Muscle of leg (tissue), 16 donors: ENCODE results near the gene USP36. TPM values are rescaled to one million over a fixed set of nuclear protein-coding genes. Genes with fewer than 3 reads are reported as not detected.
"Not testable (repeated sequence)": the region's sequence is repeated elsewhere in the genome, so short reads cannot be mapped to it uniquely, and the experiment has no call there.

Experiments
- DNase-seq: peaks from one replicate; pipeline ENCODE4 v3.0.0; 2013
- H3K27ac ChIP-seq: one replicate; pipeline ENCODE4 v1.5.1; 2013; ENCODE audit warnings: mild to moderate bottlenecking, low read length, control low read depth
- H3K27me3 ChIP-seq: one replicate; pipeline ENCODE4 v1.6.1; 2013; ENCODE audit warnings: low read length; ENCODE audit not compliant: control insufficient read depth, insufficient read depth
- H3K36me3 ChIP-seq: one replicate; pipeline ENCODE4 v1.6.1; 2013; ENCODE audit warnings: low read length; ENCODE audit not compliant: control insufficient read depth, insufficient read depth
- H3K4me1 ChIP-seq: one replicate; pipeline ENCODE4 v1.6.1; 2013; ENCODE audit warnings: low read length; ENCODE audit not compliant: control insufficient read depth, insufficient read depth
- H3K4me3 ChIP-seq: one replicate; pipeline ENCODE4 v1.5.1; 2013; ENCODE audit warnings: low read length, control low read depth
- H3K9me3 ChIP-seq: replicated peaks from 2 replicates; pipeline ENCODE4 v1.6.1; 2013; ENCODE audit warnings: low read depth, low read length; ENCODE audit not compliant: control insufficient read depth
- WGBS: methylation state at CpG from one replicate; pipeline ENCODE4 v1.1.5; 2013; ENCODE audit warnings: missing lambda C conversion rate; ENCODE audit not compliant: insufficient coverage; 5-methylcytosine and 5-hydroxymethylcytosine counted together
- long read RNA-seq, 11 donors: transcript quantifications; one replicate each; lab custom pipeline, GENCODE V29; 2026
- polyA plus RNA-seq, 8 donors: library from polyadenylated mRNA; unstranded; fragments of 120-200 nt; gene quantifications; one replicate each; pipeline versions ENCODE4 v1.2.1 to v1.2.3, GENCODE V29; 2013; ENCODE audit warnings: inconsistent platforms in 1 of 8, low replicate concordance in 1 of 8; ENCODE audit not compliant: insufficient read length in 8 of 8, insufficient read depth in 1 of 8
- total RNA-seq: library from RNA; stranded (reverse); fragments of 120-200 nt; gene quantifications from one replicate; pipeline ENCODE4 v1.2.4, GENCODE V29; 2013

Gene USP36
- total RNA-seq (17.8 TPM), polyA plus RNA-seq (10 to 100 TPM; 24.8 to 36.8 (median 30.1) TPM)
- long read RNA-seq, donor 1: 0 reads
- long read RNA-seq, donor 2: 0 reads
- long read RNA-seq, donor 3, partial matches to known transcripts: 0 of 1 reads
- long read RNA-seq, donor 3, other reads (novel, unspliced or antisense): 0 of 1 reads
- long read RNA-seq, donor 4, partial matches to known transcripts: 0 of 2 reads
- long read RNA-seq, donor 4, other reads (novel, unspliced or antisense): 0 of 2 reads
- long read RNA-seq, donor 5, partial matches to known transcripts: 401 of 401 reads
- long read RNA-seq, donor 5, other reads (novel, unspliced or antisense): 0 of 401 reads
- long read RNA-seq, donor 6: 0 reads
- long read RNA-seq, donor 7: 0 reads
- long read RNA-seq, donor 8, partial matches to known transcripts: 0 of 2 reads
- long read RNA-seq, donor 8, other reads (novel, unspliced or antisense): 0 of 2 reads
- long read RNA-seq, donor 9, partial matches to known transcripts: 7 of 8 reads
- long read RNA-seq, donor 9, other reads (novel, unspliced or antisense): 0 of 8 reads
- long read RNA-seq, donor 10, partial matches to known transcripts: 0 of 3 reads
- long read RNA-seq, donor 10, other reads (novel, unspliced or antisense): 0 of 3 reads
- long read RNA-seq, donor 11: 0 reads

DNA sequence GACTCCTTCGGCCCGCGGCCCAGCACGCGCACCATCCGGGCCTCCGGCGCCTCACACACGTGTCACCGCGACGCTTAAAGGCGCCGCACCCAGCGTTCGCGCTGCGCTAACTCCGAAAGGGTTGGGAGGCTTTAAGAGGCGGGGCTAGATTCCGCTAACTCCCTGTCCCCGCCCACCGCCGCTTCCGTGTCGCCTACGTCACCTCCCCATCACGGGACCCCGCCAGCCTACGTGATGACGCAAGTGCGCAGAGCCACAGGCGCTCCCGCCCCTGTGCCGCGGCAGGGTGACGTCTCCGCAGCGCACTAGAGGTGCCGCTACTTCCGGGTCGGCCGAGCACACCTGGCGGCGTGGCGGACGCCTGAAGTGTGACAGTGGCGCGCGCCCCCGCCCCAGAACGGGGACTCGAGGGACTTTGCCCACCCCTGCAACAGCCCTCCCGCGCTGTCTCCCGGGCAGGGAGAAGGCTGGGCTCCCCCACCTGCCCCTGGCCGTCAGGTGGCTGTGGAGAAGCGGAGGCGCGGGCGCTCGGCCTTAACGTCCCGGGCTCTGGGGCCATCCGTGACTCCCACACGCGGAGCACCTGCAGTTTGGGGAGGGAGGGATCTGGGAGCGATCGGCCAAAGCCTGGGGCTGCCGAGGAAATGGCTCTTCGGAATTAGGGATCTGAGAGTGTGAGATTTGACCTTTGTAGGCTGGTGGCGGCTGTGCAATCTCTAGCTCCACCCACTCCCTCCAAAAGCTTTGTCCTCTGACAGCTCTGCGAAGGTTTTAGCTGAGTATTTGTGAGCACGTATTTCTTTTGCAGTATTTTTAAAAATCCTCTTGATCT is at the start of gene USP36:
USP36 (minus strand) TSS at position 35 of the 832 bp plus-strand sequence. CDS start 4,451 bp downstream, outside the sequence.
- Histone ChIP-seq H3K27me3 (no peaks in the 10 kb centered on the region), H3K36me3 (peaks cover 18% of the 10 kb centered on the region), H3K4me1 (peaks cover 18% of the 10 kb centered on the region), H3K27ac (peak within 1 kb of the TSS; percentile 97), H3K9me3 (no peaks in the 10 kb centered on the region), H3K4me3 (peak within 1 kb of the TSS; percentile 98)
- DNase-seq: peak; percentile 100
- WGBS: 0% methylated on average over 47 of the region's 74 CpGs

DNA sequence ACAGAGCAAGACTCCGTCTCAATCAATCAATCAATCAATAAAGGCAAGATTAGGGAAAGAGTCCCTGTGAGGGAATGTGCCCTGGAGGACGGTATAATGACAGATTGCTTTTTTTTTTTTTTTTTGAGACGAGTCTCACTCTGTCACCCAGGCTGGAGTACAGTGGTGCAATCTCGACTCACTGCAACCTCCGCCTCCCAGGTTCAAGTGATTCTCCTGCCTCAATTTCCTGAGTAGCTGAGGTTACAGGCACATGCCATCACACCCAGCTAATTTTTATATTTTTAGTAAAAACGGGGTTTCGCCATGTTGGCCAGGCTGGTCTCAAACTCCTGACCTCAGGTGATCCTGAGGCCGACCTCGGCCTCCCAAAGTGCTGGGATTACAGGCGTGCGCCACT is 49.5 kb upstream of the USP36 start:
- H3K9me3 ChIP-seq, DNase-seq, H3K27me3 ChIP-seq, H3K4me3 ChIP-seq: not testable (repeated sequence)
- peak overlapping the region; percentile 65 for H3K27ac ChIP-seq
- H3K4me1 ChIP-seq: peaks cover 85% of the 10 kb centered on the region
- peaks cover 29% of the 10 kb centered on the region for H3K36me3 ChIP-seq
- 94% methylated on average over 5 of the region's 11 CpGs for WGBS

DNA sequence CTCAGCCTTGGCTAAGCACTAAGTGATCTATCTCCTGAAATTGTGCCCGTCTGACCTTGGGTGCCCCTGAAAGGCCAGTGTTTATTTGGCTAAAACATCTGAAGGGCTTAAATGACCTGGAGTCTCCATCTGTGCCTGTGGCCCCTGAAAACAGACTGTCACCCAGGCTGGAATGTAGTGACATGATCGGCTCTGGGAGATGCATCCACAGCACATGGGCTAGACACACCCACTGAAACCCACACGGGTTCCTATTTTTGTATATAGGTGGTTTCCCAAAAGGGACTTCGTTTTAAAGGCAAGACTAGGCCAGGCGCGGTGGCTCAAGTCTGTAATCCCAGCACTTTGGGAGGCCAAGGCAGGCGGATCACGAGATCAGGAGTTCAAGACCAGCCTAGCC is 48.9 kb upstream of the USP36 start:
- H3K9me3 ChIP-seq: no peaks in the 10 kb centered on the region
- 70% methylated on average over 3 of the region's 8 CpGs for WGBS
- DNase-seq: peak; percentile 67
- H3K4me3 ChIP-seq: no peak overlapping the region
- H3K36me3 ChIP-seq: peaks cover 31% of the 10 kb centered on the region
- no peaks in the 10 kb centered on the region for H3K27me3 ChIP-seq
- peaks cover 88% of the 10 kb centered on the region for H3K4me1 ChIP-seq
- H3K27ac ChIP-seq: peak overlapping the region; percentile 82

DNA sequence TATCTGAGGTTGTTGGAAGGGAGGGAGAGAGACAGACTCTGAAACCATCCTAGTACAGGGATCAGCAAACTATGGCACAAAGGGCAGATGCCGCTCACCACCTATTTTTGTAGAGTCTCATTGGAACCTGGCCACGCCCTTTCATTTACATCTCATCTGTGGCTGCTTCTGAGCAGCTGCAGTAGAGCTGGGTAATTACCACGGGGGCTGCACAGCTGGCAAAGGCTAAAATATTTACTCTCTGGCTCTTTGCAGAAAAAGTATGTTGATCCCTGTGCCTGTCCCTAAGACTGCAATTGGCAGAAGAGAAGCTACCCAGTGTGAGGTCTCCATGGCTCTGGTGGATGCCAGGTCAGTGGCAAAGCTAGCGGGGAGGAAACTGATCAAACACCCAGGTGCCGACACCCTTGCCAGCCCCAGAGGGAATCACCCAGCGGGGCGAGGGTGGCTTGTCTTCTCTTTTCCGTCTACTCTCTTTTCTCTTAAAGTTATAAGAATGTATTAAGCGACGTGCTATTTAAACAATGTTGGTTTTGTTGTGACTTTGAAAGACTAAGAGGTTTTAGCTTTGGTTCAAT is 48.4 kb upstream of the USP36 start:
- H3K27ac ChIP-seq: peak overlapping the region; percentile 82
- 72% methylated on average over 7 of the region's 10 CpGs for WGBS
- no peaks in the 10 kb centered on the region for H3K27me3 ChIP-seq
- H3K4me3 ChIP-seq: no peak overlapping the region
- peaks cover 31% of the 10 kb centered on the region for H3K36me3 ChIP-seq
- no peaks in the 10 kb centered on the region for H3K9me3 ChIP-seq
- H3K4me1 ChIP-seq: peaks cover 89% of the 10 kb centered on the region
- DNase-seq: peak; percentile 67

DNA sequence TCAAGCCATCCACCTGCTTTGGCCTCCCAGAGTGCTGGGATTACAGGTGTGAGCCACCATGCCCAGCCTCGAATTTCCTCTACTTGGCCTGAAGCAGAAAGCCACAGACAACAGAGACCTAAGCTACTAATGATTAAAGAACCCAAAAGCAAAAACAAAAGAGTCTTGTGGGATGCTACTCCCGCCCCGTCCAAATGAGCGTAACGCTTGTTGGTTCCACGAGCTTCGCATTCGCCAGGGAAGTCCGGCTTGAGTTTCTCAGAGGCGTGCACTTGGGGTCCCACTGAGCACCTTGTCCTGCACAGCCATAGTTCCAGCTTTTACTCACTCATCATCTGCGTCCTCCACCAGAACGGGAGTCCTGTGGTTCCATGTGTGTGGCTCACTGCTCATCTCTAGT is 46.3 kb upstream of the USP36 start:
- Histone ChIP-seq H3K36me3 (peaks cover 18% of the 10 kb centered on the region), H3K27me3 (no peaks in the 10 kb centered on the region), H3K4me1 (peaks cover 89% of the 10 kb centered on the region), H3K4me3 (no peak overlapping the region), H3K9me3 (no peaks in the 10 kb centered on the region), H3K27ac (no peak overlapping the region)
- WGBS: 96% methylated on average over 9 of the region's 12 CpGs
- no peak for DNase-seq

DNA sequence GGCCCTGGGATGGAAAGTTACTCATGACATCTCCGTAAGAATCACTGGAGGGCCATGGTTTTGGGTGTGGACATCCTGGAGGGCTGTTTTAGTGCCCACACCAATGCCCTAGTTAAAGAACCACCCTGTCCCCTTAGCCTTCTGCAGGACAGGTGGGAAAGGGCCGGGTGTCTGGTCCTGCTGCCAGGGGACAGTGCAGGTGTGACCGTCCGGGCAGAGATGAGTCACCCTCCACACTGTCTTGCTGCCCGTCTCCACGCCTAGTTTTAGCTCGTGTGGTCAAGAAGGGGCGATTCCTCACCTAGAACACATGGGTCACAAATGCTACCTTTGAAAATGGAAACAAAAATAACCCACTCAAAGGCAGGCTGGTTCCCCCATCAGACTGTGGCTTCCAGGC is 45.3 kb upstream of the USP36 start:
- Histone ChIP-seq H3K4me3 (no peak overlapping the region), H3K4me1 (peaks cover 89% of the 10 kb centered on the region), H3K27ac (no peak overlapping the region), H3K27me3 (no peaks in the 10 kb centered on the region), H3K36me3 (peaks cover 12% of the 10 kb centered on the region), H3K9me3 (no peaks in the 10 kb centered on the region)
- no peak for DNase-seq
- WGBS: 84% methylated on average over 7 of the region's 8 CpGs

DNA sequence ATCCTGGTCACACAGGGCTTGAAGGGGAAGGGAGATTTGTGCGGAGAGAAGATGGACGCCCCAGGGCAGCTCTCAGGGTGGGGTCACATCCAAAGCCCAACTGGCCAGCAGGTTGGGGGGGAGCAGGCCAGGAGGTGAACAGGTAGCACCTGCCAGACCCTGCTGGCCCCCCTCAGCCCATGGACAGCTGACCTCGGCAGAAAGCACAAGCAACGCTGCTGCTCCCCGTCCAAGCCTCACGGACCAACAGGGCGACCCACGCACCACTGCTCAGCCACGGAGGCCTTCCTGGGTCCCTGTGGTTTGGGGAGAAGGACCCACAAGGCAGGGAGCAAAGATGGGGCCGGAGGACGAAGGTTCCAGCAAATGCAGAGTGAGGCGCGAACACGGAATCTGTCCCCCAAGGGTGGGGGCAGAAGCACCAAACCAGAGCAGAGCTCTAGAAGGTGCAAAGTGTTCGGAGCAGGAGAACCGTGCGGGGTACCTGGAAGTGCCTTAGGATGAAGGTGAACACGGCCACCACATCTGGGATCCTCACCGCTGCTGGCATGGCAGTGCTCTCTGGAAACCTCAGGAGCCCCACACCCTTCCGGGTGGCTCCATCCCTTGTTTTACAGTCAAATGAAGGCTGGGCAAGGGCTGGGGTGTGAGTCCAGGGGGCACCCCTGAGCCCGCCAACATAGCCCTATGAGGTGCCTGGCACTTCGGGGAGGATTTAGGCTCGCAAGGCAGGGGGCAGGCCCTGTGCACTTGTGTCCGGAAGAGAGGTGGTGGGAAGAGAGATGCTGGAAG is 44.5 kb upstream of the USP36 start:
- H3K4me3 ChIP-seq: no peak overlapping the region
- H3K27me3 ChIP-seq: no peaks in the 10 kb centered on the region
- H3K36me3 ChIP-seq: peaks cover 9% of the 10 kb centered on the region
- 77% methylated on average over 24 of the region's 24 CpGs for WGBS
- DNase-seq: no peak
- no peaks in the 10 kb centered on the region for H3K9me3 ChIP-seq
- H3K27ac ChIP-seq: peak overlapping the region; percentile 96
- H3K4me1 ChIP-seq: peaks cover 89% of the 10 kb centered on the region

DNA sequence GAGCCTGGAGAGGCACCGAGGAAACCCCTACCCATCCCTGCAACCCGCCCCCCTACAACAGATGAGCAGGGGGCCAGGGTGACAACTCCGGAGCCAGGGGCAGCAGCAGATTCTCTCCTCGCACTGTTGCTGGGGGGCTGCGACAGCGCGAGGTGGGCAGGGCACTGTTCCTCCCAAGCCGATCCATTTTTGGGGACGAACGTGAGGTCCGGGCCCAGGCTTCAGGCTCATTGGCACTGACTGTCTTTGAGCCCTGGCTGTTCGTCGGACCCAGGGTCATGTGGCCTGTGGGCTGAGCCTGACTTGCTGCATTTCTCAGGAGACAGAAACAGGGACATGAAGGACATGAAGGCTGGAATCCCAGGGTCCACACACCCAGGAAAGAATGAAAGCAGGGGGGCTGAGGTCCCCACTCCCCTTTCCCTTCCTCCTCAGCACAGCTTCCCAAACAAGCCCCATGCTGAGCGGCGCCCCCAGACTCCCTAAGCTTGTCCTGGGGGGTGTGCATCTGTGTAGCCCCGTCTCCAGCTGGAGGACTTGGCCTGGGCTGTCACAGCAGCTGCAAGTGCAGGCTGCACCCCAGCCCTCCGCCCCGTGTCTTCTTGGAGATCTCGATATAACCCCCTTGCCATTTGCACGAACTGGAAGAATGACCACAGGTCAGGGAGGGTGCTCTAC is 43.7 kb upstream of the USP36 start:
- Histone ChIP-seq H3K36me3 (peaks cover 9% of the 10 kb centered on the region), H3K9me3 (no peaks in the 10 kb centered on the region), H3K4me1 (peaks cover 89% of the 10 kb centered on the region), H3K27ac (peak overlapping the region; percentile 96), H3K27me3 (no peaks in the 10 kb centered on the region), H3K4me3 (peak overlapping the region; percentile 6)
- peak; percentile 76 for DNase-seq
- WGBS: 4% methylated on average over 17 of the region's 20 CpGs
